SH-SY5Y (cell line): ENCODE data around the gene PON3.

Experiments
- GATA2 ChIP-seq: IDR thresholded peaks from 2 replicates; pipeline ENCODE4 v1.6.1; 2011; ENCODE audit warnings: mild to moderate bottlenecking, low read depth, low read length
- GATA3 ChIP-seq: IDR thresholded peaks from 2 replicates; pipeline ENCODE4 v1.6.1; 2011; ENCODE audit warnings: low read depth, mild to moderate bottlenecking, low read length, moderate library complexity

PON3 gene

DNA sequence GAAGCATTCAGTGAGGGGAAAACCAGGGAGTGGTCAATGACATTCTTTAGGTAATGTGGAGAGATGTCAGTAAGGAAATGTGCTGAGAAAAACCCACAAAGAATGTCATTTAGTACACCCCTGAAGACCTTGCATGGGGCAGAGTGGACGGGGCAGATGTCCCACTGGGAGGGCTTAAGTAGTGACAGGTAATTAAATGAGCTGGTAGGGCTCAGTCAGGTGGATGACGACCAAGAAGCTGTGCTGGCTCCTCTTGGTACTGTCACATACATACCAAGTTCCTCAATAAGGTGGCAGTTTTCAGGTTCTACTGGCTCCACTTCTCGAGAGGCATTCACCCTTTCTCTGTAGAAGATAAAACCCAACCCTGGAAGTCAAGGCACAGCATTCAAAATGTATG, 1.8 kb downstream of the PON3 start:
- TF ChIP-seq GATA2: no peak
- no peak for TF ChIP-seq GATA3

DNA sequence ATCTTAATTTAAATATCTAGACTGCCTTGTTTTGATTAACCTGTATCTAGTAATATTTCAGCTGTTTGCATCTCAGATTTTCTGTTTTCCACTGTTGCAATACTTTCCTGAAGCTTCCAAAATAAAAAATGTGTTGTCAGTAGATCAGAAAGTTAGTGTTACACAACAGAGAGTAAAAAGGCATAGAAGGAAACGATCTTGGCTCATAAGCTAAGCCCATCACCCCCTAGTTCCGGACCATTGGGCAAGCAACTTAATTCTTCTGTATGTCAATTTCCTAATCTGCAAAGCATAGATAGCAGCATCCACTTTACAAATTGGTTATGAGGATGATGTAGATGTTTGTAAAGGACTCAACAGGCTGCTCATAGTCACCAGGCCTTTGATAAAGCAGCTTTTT, 4.4 kb downstream of the PON3 start:
- no peak for TF ChIP-seq GATA2
- no peak for TF ChIP-seq GATA3

DNA sequence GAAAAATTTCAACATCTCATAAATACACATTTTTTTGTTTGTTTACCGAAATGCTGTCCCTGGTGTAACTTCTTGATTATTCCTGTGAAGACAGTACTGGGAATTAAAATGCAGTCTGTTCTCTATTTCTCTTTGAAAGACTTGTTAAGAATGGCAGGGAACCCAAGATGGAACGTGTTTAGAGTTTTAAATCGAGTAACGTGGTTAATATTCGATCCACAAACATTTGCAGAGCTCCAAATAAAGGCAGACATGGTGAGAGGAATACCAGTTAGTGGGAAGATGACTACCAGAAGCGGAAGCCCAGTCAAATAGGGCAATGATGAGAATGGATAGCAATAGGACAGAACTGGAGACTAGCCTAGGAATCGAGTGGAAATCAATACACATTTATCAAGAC, 6.7 kb downstream of the PON3 start:
- TF ChIP-seq GATA3: no peak

DNA sequence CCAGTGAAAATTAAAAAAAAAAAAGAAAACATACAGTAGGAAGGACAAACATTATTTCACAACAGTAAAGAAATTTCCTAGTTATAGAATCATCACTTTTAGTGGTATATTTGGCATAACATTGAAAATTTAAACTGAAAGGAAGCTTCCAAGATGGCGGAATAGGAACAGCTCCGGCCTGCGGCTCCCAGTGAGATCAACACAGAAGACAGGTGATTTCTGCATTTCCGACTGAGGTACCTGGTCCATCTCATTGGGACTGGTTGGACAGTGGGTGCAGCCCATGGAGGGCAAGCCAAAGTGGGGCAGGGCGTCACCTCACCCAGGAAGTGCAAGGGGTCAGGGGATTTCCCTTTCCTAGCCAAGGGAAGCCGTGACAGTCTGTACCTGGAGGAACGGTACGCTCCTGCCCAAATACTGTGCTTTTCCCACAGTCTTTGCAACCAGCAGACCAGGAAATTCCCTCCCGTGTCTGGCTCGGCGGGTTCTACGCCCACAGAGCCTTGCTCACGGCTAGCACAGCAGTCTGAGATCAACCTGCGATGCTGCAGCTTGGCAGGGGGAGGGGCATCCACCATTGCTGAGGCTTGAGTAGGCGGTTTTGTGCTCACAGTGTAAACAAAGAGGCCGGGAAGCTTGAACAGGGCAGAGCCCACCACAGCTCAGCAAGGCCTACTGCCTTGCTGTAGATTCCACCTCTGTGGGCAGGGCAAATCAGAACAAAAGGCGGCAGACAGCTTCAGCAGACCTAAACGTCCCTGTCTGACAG, 19.4 kb downstream of the PON3 start:
- TF ChIP-seq GATA2: no peak
- TF ChIP-seq GATA3: no peak

DNA sequence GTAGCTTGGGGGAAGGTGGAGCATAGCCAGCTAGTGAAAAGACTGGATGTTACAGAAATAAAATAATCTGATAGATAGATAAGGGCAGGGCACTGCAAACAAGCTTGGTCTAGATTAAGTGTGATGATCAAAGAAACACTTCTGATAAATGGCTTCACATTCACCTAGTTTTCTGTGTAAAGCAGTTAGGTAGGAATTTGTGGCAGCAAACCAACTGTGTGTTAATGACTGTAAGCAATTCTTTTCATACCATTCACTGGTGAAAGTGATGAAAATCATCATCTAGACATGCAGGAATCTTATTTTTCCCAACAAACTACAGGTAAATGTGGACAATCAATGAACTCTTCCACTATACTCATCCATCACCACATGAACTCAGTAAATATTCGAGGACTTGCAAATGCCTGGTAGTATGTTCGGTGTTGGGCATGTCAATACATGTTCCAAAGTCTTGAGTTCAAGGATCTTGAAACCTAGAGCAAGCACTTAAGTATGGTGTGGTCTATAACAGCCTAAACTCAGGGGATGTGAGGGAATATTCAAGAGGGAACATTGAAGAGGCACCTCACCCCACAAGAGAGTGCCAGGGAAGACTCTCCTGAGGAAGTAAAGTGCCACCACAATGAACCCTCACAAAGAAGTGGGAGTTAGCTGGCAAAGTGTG, 20.5 kb downstream of the PON3 start:
- no peak for TF ChIP-seq GATA3
- no peak for TF ChIP-seq GATA2

DNA sequence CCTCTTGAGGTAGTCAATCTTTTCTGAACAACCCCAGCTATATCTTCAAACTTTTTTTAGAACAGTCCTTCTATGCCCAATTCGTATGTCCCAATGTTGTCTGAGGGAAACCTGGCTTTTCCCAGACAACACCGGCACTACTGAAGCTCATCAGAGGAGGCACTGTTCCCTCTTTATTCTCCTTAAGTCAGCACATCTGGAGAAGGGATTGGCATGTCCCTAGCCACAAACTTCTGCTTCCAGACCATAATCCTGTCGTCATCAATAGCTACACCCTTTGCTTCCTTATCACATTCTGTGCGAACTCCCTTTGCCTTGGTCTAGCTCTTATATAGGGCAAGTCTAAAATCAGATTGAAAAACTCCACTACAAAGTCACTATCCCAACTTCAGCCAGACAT, 22.9 kb downstream of the PON3 start:
- TF ChIP-seq GATA3: no peak
- no peak for TF ChIP-seq GATA2

DNA sequence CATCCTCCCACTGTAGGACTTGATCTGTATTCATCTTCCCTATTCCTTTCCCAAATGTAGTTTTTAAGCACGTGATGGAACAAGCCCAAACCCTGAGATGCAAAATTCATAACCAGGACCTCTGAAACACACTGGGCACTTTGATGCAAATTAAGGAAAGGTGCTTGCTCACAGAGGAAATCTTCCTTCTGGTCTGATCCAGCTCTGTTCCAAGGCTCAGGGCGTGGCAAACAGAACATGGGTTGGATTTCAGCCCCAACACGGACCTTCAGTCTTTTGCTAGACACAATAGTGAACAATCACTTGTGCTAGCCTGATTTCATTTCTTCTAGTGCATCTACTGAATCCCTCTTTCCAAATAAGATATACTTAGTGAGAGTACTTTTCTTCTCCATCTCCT, 27.9 kb downstream of the PON3 start:
- TF ChIP-seq GATA3 (no peak), GATA2 (no peak)

DNA sequence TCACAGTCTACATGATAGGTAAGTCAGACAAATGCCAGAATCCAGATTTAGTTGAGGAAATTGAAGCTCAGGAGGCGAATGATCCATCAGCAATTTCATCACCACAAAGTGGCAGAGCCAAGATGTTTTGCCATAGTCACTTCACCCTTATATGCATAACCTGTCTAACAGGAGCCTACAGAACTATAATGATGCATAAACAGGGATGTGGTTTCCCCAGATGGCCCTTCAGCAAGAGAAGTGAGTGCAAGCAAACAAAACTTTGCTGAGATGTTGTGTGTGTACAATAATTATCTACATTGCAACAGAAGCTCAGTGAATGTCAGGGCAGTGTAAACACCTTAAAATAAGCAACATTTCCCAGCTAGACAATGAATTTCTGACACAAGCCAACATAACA, 28.6 kb downstream of the PON3 start:
- TF ChIP-seq GATA2: no peak
- TF ChIP-seq GATA3: no peak

DNA sequence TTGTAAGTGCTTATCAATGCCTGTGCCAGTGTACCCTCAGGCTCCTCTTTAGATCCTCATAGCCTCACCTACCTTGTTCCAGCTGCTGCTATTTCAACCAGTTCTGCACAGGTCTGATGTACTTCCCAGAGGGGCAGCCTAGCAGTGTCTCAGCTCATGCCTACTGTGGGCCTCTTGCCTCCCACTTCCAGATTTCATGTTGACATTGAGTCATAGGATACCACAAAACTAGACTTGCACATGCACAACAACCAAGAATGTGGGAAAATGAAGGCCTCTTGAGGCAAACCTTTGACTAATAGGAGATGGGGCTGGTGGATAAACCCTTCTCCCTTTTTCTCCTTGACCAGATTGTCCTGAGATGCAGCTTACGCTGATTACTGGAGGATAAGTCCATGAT, 31.0 kb downstream of the PON3 start:
- no peak for TF ChIP-seq GATA2
- TF ChIP-seq GATA3: no peak

DNA sequence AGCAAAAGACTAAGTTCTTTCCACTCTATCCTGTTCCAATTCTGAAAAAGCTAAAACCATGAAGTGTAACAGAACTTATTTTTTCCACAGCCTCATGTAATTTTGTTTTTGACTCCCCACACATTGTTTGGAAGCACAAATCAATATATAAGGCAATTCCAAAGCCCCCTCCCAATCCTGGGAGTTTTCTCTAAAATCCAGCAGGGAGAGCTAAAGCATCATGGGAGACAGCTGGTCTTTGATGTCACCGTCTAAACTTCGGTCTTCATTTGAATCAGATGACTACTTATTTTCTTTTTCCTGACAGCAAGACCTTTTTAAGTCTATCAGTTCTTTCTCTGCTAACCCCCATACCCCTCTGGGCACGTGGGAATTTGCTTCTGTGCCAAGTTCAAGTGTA, 38.6 kb downstream of the PON3 start:
- TF ChIP-seq GATA2 (no peak), GATA3 (no peak)

DNA sequence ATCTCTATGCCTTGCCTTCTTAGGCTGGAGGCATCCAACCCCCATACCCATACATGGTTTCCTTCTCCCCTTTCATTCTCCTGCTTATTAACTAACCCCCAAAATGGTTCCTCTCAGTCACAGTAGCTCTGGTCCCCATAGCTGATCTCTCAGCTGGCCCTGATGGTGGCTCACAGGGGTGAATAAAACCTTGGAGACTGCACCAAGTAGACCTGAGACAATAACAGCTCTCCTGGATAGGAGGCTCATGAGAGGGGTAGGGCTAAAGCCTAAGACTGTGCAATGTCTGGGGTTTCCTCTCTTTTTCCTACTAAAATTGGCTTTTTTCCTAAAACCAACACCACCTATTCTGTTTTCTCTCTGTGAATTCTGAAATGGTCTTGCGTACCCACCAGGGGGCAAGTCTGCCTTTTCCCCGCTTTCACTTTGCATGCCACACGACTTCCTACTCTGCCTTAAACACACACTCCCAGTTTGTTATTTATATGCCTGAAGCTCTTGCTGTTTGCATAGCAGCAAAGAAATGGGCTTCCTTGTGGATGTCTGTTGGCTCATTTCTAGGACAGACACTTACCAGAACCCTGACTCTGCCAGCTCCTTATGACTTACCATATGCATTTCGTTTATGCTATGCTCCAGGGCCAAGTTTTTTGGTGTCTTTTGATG, 53.4 kb downstream of the PON3 start:
- TF ChIP-seq GATA3: no peak
- no peak for TF ChIP-seq GATA2

DNA sequence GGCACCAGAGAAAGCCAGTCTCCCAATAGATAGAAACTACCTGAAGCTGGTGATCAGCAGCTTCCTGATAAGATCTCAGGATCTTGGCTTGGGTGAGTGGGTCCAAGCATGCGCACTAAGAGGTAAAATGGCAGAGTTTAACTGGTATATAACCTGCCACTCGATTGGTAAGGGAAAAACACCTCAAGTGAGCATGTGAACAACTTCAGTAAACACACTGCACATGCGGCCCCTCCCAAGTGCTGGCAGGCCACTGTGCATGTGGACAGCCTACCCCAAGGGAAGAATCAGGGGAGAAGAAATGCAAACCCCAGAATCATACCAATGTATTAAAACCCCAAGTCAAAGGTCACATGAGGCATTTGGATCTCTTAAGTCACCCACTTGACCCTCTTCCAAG, 54.1 kb downstream of the PON3 start:
- TF ChIP-seq GATA3 (no peak), GATA2 (no peak)

DNA sequence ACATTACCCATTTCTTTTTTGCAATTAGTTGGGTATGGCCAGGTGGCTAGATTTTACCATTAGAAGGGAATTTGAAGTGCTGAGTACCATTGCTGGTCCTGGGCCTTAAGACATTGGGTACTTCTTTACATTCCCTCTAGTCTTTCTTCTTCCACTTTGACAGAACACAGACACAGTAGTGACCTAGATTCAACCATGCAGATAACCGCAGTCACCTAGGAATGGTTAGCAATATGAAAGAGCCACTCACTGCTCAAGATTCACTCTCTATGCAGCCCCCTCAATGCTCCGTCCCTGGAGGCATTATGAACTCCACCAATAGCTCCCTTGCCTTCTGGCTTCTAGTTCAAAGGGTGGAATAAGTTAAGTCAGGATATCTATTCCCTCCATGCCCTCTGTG, 55.7 kb downstream of the PON3 start:
- TF ChIP-seq GATA2 (no peak), GATA3 (no peak)

DNA sequence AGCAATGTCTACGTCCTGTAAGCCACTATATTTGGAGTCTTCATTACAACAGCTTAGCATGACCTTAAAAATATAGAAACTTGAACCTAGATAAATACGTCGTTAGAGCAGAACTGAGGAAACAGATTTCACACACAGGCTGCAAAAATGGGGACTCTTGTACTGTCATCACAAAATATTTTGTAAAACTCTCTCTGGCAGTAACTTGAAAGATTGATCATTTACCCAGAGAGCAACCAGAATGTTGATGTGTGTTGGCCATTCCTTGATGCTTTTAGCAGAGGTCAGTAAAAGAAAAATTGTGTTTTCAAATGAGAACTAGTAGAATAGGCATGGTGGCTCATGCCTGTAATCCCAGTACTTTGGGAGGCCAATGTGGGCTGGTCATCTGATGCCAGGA, 57.3 kb downstream of the PON3 start:
- no peak for TF ChIP-seq GATA3
- TF ChIP-seq GATA2: no peak

DNA sequence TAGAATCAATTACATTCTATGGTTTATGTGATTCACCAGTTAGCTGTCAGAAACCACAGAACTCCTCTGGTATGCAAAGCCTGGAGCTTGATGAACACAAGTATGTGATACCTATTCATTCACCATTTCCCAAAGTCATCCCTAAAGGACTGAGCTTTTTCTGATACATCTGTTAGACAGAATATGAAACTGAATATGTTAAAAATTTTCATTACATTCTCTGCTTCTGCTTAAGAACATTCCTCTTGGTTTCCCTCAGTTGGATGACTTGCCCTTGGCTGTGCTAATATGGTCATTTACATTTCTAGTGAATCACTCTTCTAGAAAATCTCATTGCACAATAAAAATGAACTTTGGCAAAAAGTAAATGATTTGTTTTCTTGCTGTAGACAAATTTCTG, 61.1 kb downstream of the PON3 start:
- no peak for TF ChIP-seq GATA2
- TF ChIP-seq GATA3: no peak
